H9 (cell line): Measurements from ENCODE around the gene SOS1. TPM values are rescaled to one million over a fixed set of nuclear protein-coding genes. Genes with fewer than 3 reads are reported as not detected.

Experiments used
- DNase-seq: peaks from one replicate; pipeline ENCODE4 v3.0.0-alpha.2; 2017
- H2AFZ ChIP-seq: one replicate; pipeline ENCODE4 v1.6.1; 2013; ENCODE audit warnings: mild to moderate bottlenecking, low read length, control low read depth, moderate library complexity
- H2AK5ac ChIP-seq: 2 replicates; pipeline ENCODE4 v1.6.1; 2013; ENCODE audit warnings: low read length, control low read depth, mixed read lengths; ENCODE audit not compliant: insufficient read length
- H2BK120ac ChIP-seq: one replicate; pipeline ENCODE4 v1.6.1; 2013; ENCODE audit warnings: low read depth, mild to moderate bottlenecking, low read length, control low read depth, inconsistent platforms; ENCODE audit not compliant: poor library complexity, severe bottlenecking
- H2BK12ac ChIP-seq: 2 replicates; pipeline ENCODE4 v1.6.1; 2013; ENCODE audit warnings: low read length, control low read depth, mixed read lengths, low read depth; ENCODE audit not compliant: insufficient read length
- H2BK15ac ChIP-seq: 2 replicates; pipeline ENCODE4 v1.6.1; 2013; ENCODE audit warnings: low read depth, low read length, control low read depth
- H2BK20ac ChIP-seq: one replicate; pipeline ENCODE4 v1.6.1; 2013; ENCODE audit warnings: low read depth, mild to moderate bottlenecking, low read length, control low read depth, inconsistent platforms; ENCODE audit not compliant: poor library complexity, severe bottlenecking
- H2BK5ac ChIP-seq: 2 replicates; pipeline ENCODE4 v1.6.1; 2013; ENCODE audit warnings: low read length, control low read depth, mixed read lengths; ENCODE audit not compliant: insufficient read length
- H3K14ac ChIP-seq: 2 replicates; pipeline ENCODE4 v1.6.1; 2013; ENCODE audit warnings: low read length, control low read depth; ENCODE audit not compliant: insufficient read depth
- H3K18ac ChIP-seq: 2 replicates; pipeline ENCODE4 v1.6.1; 2013; ENCODE audit warnings: low read depth, mild to moderate bottlenecking, mixed read lengths, low read length, control low read depth; ENCODE audit not compliant: insufficient read length
- H3K23ac ChIP-seq: 2 replicates; pipeline ENCODE4 v1.6.1; 2013; ENCODE audit warnings: low read length, control low read depth, mixed read lengths, low read depth; ENCODE audit not compliant: insufficient read length
- H3K23me2 ChIP-seq: 2 replicates; pipeline ENCODE4 v1.6.1; 2013; ENCODE audit warnings: low read depth, mild to moderate bottlenecking, mixed read lengths, low read length, control low read depth; ENCODE audit not compliant: insufficient read length, poor library complexity, severe bottlenecking
- H3K27ac ChIP-seq: 2 replicates; pipeline ENCODE4 v1.5.1; 2013; ENCODE audit warnings: low read length, control low read depth, mixed read lengths, low read depth; ENCODE audit not compliant: insufficient read length
- H3K27me3 ChIP-seq: 2 replicates; pipeline ENCODE4 v1.6.1; 2013; ENCODE audit warnings: low read length, control low read depth, inconsistent platforms; ENCODE audit not compliant: insufficient read depth
- H3K4ac ChIP-seq: 2 replicates; pipeline ENCODE4 v1.6.1; 2013; ENCODE audit warnings: low read depth, mild to moderate bottlenecking, control low read depth, inconsistent platforms, low read length, moderate library complexity
- H3K4me1 ChIP-seq: 2 replicates; pipeline ENCODE4 v1.6.1; 2013; ENCODE audit warnings: low read length, control low read depth, inconsistent platforms; ENCODE audit not compliant: insufficient read depth
- H3K4me2 ChIP-seq: 2 replicates; pipeline ENCODE4 v1.6.1; 2013; ENCODE audit warnings: low read length, control low read depth, mixed read lengths; ENCODE audit not compliant: insufficient read length, insufficient read depth
- H3K56ac ChIP-seq: 2 replicates; pipeline ENCODE4 v1.6.1; 2013; ENCODE audit warnings: low read depth, mild to moderate bottlenecking, mixed read lengths, low read length, control low read depth; ENCODE audit not compliant: insufficient read length
- H3K79me1 ChIP-seq: 2 replicates; pipeline ENCODE4 v1.6.1; 2013; ENCODE audit warnings: low read depth, mild to moderate bottlenecking, moderate library complexity, low read length, control low read depth, inconsistent platforms; ENCODE audit not compliant: insufficient read depth, poor library complexity, severe bottlenecking
- H3K79me2 ChIP-seq: 2 replicates; pipeline ENCODE4 v1.6.1; 2013; ENCODE audit warnings: low read length, control low read depth, inconsistent platforms; ENCODE audit not compliant: insufficient read depth
- H3K9ac ChIP-seq: 2 replicates; pipeline ENCODE4 v1.6.1; 2013; ENCODE audit warnings: low read length, control low read depth, mixed read lengths; ENCODE audit not compliant: insufficient read length; ENCODE audit errors: extremely low read depth
- H3K9me3 ChIP-seq: one replicate; pipeline ENCODE4 v1.6.1; 2013; ENCODE audit warnings: low read depth, low read length, inconsistent platforms; ENCODE audit not compliant: control insufficient read depth
- H3T11ph ChIP-seq: one replicate; pipeline ENCODE4 v1.6.1; 2013; ENCODE audit warnings: mild to moderate bottlenecking, low read length, control low read depth, inconsistent platforms
- H4K20me1 ChIP-seq: one replicate; pipeline ENCODE4 v1.6.1; 2013; ENCODE audit not compliant: control insufficient read depth, insufficient read length, insufficient read depth
- H4K5ac ChIP-seq: 2 replicates; pipeline ENCODE4 v1.6.1; 2013; ENCODE audit warnings: low read depth, mild to moderate bottlenecking, mixed read lengths, low read length, control low read depth; ENCODE audit not compliant: insufficient read length
- H4K8ac ChIP-seq: replicated peaks from 2 replicates; pipeline ENCODE4 v1.6.1; 2013; ENCODE audit warnings: low read length, control low read depth, mixed read lengths, low read depth; ENCODE audit not compliant: insufficient read length
- H4K91ac ChIP-seq: 2 replicates; pipeline ENCODE4 v1.6.1; 2013; ENCODE audit warnings: low read depth, mild to moderate bottlenecking, moderate library complexity, mixed read lengths, low read length, control low read depth; ENCODE audit not compliant: insufficient read length
- H3K27ac Mint-ChIP-seq, 3 experiments: 2 replicates in 2 of 3; 3 replicates in 1 of 3; pipeline ENCODE4 v1.8.0; 2020 to 2021; ENCODE audit warnings: mixed read lengths in 3 of 3, mild to moderate bottlenecking in 1 of 3, moderate library complexity in 1 of 3
- H3K27me3 Mint-ChIP-seq: 2 replicates; pipeline ENCODE4 v1.8.0; 2021; ENCODE audit warnings: low read depth, mild to moderate bottlenecking, moderate library complexity, mixed read lengths
- H3K36me3 Mint-ChIP-seq, 3 experiments: 2 replicates in 2 of 3; 3 replicates in 1 of 3; pipeline ENCODE4 v1.8.0; 2020 to 2021; ENCODE audit warnings: low read depth in 3 of 3, mixed read lengths in 3 of 3; ENCODE audit not compliant: insufficient read depth in 1 of 3
- H3K4me1 Mint-ChIP-seq, 2 experiments: 2 replicates each; pipeline ENCODE4 v1.8.0; 2020; ENCODE audit warnings: mixed read lengths in 2 of 2
- H3K4me3 Mint-ChIP-seq, 2 experiments: 2 replicates in 1 of 2; 3 replicates in 1 of 2; pipeline ENCODE4 v1.8.0; 2020 to 2021; ENCODE audit warnings: mild to moderate bottlenecking in 2 of 2, mixed read lengths in 2 of 2, moderate library complexity in 1 of 2
- H3K9me3 Mint-ChIP-seq, 2 experiments: 2 replicates in 1 of 2; 3 replicates in 1 of 2; pipeline ENCODE4 v1.8.0; 2020; ENCODE audit warnings: mild to moderate bottlenecking in 2 of 2, mixed read lengths in 2 of 2, moderate library complexity in 1 of 2
- CTCF ChIP-seq: fragments of 200-600 bp; sonication (generic); conservative IDR thresholded peaks from 3 replicates; pipeline ENCODE4 v1.8.0; 2021; ENCODE audit warnings: antibody characterized with exemption, mild to moderate bottlenecking
- WGBS: extraction: QIAGEN DNeasy Blood & Tissue Kit; methylation state at CpG from one replicate; pipeline ENCODE4 v1.1.7; 2013; ENCODE audit warnings: missing lambda C conversion rate, low lambda C conversion rate, mixed read lengths; ENCODE audit not compliant: insufficient read length; ENCODE audit errors: extremely low coverage; 5-methylcytosine and 5-hydroxymethylcytosine counted together
- total RNA-seq: library from RNA; stranded (reverse); gene quantifications from 2 replicates; pipeline ENCODE4 v1.2.1, GENCODE V29; 2021

Gene SOS1
- total RNA-seq, 1 experiment from 2014 or later, result 35.8 TPM

GRCh38 chr2:39114771-39115170 lies 6.1 kb downstream of the SOS1 start:
- no peak for TF ChIP-seq CTCF
- H2BK120ac ChIP-seq, result no peak overlapping the region
- H2BK15ac ChIP-seq, result no peak overlapping the region
- DNase-seq, result no peak
- H3K9me3 ChIP-seq, result no peaks in the 10 kb centered on the region
- H4K5ac ChIP-seq, result no peak overlapping the region
- H3K79me2 ChIP-seq, result peaks cover 29% of the 10 kb centered on the region
- no peak overlapping the region for H3K9ac ChIP-seq
- H3K79me1 ChIP-seq, result peaks cover 10% of the 10 kb centered on the region
- Mint-ChIP-seq H3K27me3 (no peaks in the 10 kb centered on the region), H3K4me3 (no peak overlapping the region), H3K36me3 (peaks cover 10 to 32% (median 30%) of the 10 kb centered on the region in 3 experiments), H3K9me3 (no peaks in the 10 kb centered on the region), H3K4me1 (peaks cover 26 to 38% of the 10 kb centered on the region in 2 experiments), H3K27ac (peak overlapping the region in 2 of 3 experiments; percentile 8 to 38; a peak in 3 of 7 replicates)
- no peak overlapping the region for H3K14ac ChIP-seq
- no peak overlapping the region for H3K56ac ChIP-seq
- no peaks in the 10 kb centered on the region for H3K4me1 ChIP-seq
- H4K8ac ChIP-seq, result no peak overlapping the region
- peaks cover 9% of the 10 kb centered on the region for H3K23me2 ChIP-seq
- no CpG with 5 or more reads among the region's 3 CpGs for WGBS
- no peak overlapping the region for H2BK12ac ChIP-seq
- H3K27ac ChIP-seq, result no peak overlapping the region
- no peaks in the 10 kb centered on the region for H3K27me3 ChIP-seq
- no peak overlapping the region for H3T11ph ChIP-seq
- H2BK20ac ChIP-seq, result no peak overlapping the region
- H2AFZ ChIP-seq, result no peak overlapping the region
- H4K91ac ChIP-seq, result no peak overlapping the region
- H3K4me2 ChIP-seq, result no peak overlapping the region
- no peak overlapping the region for H3K4ac ChIP-seq
- H3K18ac ChIP-seq, result no peak overlapping the region
- H2BK5ac ChIP-seq, result no peak overlapping the region
- no peak overlapping the region for H3K23ac ChIP-seq
- no peak overlapping the region for H2AK5ac ChIP-seq
- no peaks in the 10 kb centered on the region for H4K20me1 ChIP-seq
